HEK293 (cell line): ENCODE measurements around the gene UFSP1.

ENCODE experiments used
- GLIS1 ChIP-seq: fragments of 450-650 bp; formaldehyde crosslinking; IDR thresholded peaks from 2 replicates; pipeline ENCODE4 v1.5.1; 2016; ENCODE audit warnings: missing biosample characterization, missing genetic modification characterization
- REST ChIP-seq: fragments of 450-650 bp; formaldehyde crosslinking; IDR thresholded peaks from 2 replicates; pipeline ENCODE4 v1.5.1; 2016; ENCODE audit warnings: missing biosample characterization, missing genetic modification characterization
- YY1 ChIP-seq: fragments of 450-650 bp; formaldehyde crosslinking; IDR thresholded peaks from 2 replicates; pipeline ENCODE4 v1.5.1; 2018; ENCODE audit warnings: missing biosample characterization, missing genetic modification characterization
- YY2 ChIP-seq: fragments of 450-650 bp; formaldehyde crosslinking; IDR thresholded peaks from 2 replicates; pipeline ENCODE4 v1.5.1; 2016; ENCODE audit warnings: missing biosample characterization, missing genetic modification characterization
- ZFP69B ChIP-seq: fragments of 450-650 bp; formaldehyde crosslinking; IDR thresholded peaks from 2 replicates; pipeline ENCODE4 v1.5.1; 2016; ENCODE audit warnings: missing biosample characterization, missing genetic modification characterization
- ZIC2 ChIP-seq: fragments of 450-650 bp; formaldehyde crosslinking; IDR thresholded peaks from 2 replicates; pipeline ENCODE4 v1.5.1; 2016; ENCODE audit warnings: missing biosample characterization, missing genetic modification characterization
- ZNF184 ChIP-seq: fragments of 450-650 bp; IDR thresholded peaks from 2 replicates; pipeline ENCODE4 v1.5.1; 2018; ENCODE audit warnings: missing biosample characterization, mild to moderate bottlenecking, missing genetic modification characterization
- ZNF335 ChIP-seq: fragments of 450-650 bp; formaldehyde crosslinking; conservative IDR thresholded peaks from 2 replicates; pipeline ENCODE4 v1.5.1; 2016; ENCODE audit warnings: missing biosample characterization, missing genetic modification characterization
- ZNF341 ChIP-seq: fragments of 450-650 bp; formaldehyde crosslinking; IDR thresholded peaks from 2 replicates; pipeline ENCODE4; 2016; ENCODE audit warnings: low read depth, missing biosample characterization, missing genetic modification characterization
- ZNF521 ChIP-seq: fragments of 450-650 bp; formaldehyde crosslinking; IDR thresholded peaks from 2 replicates; pipeline ENCODE4 v1.5.1; 2017; ENCODE audit warnings: missing biosample characterization, mild to moderate bottlenecking, missing genetic modification characterization
- ZNF629 ChIP-seq: fragments of 450-650 bp; formaldehyde crosslinking; IDR thresholded peaks from 2 replicates; pipeline ENCODE4 v1.5.1; 2017; ENCODE audit warnings: missing biosample characterization, missing genetic modification characterization
- ZNF639 ChIP-seq: fragments of 450-650 bp; formaldehyde crosslinking; IDR thresholded peaks from 2 replicates; pipeline ENCODE4 v1.5.1; 2016; ENCODE audit warnings: missing biosample characterization, missing genetic modification characterization
- ZNF660 ChIP-seq: fragments of 450-650 bp; IDR thresholded peaks from 2 replicates; pipeline ENCODE4 v1.5.1; 2018; ENCODE audit warnings: missing biosample characterization, mild to moderate bottlenecking, missing genetic modification characterization
- ZNF776 ChIP-seq: fragments of 450-650 bp; formaldehyde crosslinking; IDR thresholded peaks from 2 replicates; pipeline ENCODE4 v1.5.0; 2017; ENCODE audit warnings: missing biosample characterization, missing genetic modification characterization, borderline replicate concordance
- ZNF830 ChIP-seq: fragments of 450-650 bp; IDR thresholded peaks from 2 replicates; pipeline ENCODE4 v1.5.0; 2018; ENCODE audit warnings: missing biosample characterization, missing genetic modification characterization, low read depth, mild to moderate bottlenecking, moderate library complexity
- ZNF843 ChIP-seq: fragments of 450-650 bp; formaldehyde crosslinking; IDR thresholded peaks from 2 replicates; pipeline ENCODE4 v1.5.1; 2016; ENCODE audit warnings: missing biosample characterization, missing genetic modification characterization
- ZXDB ChIP-seq: fragments of 450-650 bp; formaldehyde crosslinking; IDR thresholded peaks from 2 replicates; pipeline ENCODE4 v1.5.1; 2016; ENCODE audit warnings: missing biosample characterization, missing genetic modification characterization
- TF ChIP-seq, protein P1 (sequence below): fragments of 450-650 bp; formaldehyde crosslinking; IDR thresholded peaks from 2 replicates; pipeline ENCODE4 v1.5.1; 2016; ENCODE audit warnings: missing biosample characterization, missing genetic modification characterization
- TF ChIP-seq, protein P2 (sequence below): fragments of 450-650 bp; formaldehyde crosslinking; IDR thresholded peaks from 2 replicates; pipeline ENCODE4 v1.5.1; 2016; ENCODE audit warnings: missing biosample characterization, missing genetic modification characterization, borderline replicate concordance
- TF ChIP-seq, protein P3 (sequence below): fragments of 450-650 bp; formaldehyde crosslinking; IDR thresholded peaks from 2 replicates; pipeline ENCODE4 v1.5.1; 2016; ENCODE audit warnings: missing biosample characterization, missing genetic modification characterization
- TF ChIP-seq, protein P4 (sequence below): fragments of 450-650 bp; formaldehyde crosslinking; IDR thresholded peaks from 2 replicates; pipeline ENCODE4 v1.5.1; 2016; ENCODE audit warnings: missing biosample characterization, missing genetic modification characterization

Gene UFSP1

DNA sequence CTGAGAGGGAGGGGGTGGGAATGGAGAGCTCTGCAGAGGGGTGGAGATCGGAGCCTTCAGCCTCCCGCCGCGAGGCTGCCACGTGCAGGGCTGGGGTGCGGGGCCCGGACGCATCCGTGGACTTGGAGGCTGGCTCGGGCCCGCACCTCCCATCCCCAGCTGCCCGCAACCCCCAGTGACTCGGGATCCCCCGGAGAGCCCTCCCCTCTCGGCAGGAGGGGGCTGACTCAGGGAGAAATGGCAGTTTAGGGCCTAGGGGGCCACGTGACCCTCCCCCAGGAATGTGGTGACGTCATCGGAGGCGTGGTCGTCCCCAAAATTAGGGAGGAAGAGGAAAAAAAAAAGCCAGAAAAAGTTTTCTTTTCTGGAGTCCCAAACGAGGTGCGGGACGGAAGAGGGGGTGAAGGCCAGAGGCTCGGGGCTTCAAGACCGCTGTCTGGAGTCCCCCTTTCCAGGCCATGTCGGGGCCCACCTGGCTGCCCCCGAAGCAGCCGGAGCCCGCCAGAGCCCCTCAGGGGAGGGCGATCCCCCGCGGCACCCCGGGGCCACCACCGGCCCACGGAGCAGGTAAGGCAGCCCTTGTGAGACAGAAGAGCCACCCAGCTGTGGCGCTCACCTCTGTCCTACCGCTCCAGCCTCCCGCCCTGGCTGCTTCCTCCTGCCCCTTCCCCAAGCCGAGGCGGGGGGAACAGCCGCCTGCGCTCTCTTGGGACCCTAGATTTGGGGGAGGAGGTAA, 22.3 kb downstream of the UFSP1 start, which contains the start of gene TRIP6 (continued):
- TF ChIP-seq REST (tag by site-specific recombination) (peak; percentile 34; the same call in 1 of the 2 replicates), YY2 (no peak; the same call in 1 of the 2 replicates), ZNF341 (tag by site-specific recombination) (peak; percentile 84), ZIC2 (peak; percentile 97), ZNF830 (no peak), ZNF629 (peak; percentile 95), ZNF639 (tag by site-specific recombination) (peak; percentile 86), ZXDB (tag by site-specific recombination) (peak; percentile 92), ZNF843 (tag by site-specific recombination) (peak; percentile 67), ZFP69B (tag by site-specific recombination) (peak; percentile 88), ZNF776 (tag by site-specific recombination) (no peak), ZNF335 (peak; percentile 94), ZNF521 (no peak), GLIS1 (tag by site-specific recombination) (peak; percentile 100), ZNF660 (tag by site-specific recombination) (peak; percentile 76; the same call in 1 of the 2 replicates), ZNF184 (tag by site-specific recombination) (0 out of 2 replicates have a peak, but pooled peaks have one; percentile 63), YY1 (tag by site-specific recombination) (peak; percentile 71)
- TF ChIP-seq, protein P1, sequence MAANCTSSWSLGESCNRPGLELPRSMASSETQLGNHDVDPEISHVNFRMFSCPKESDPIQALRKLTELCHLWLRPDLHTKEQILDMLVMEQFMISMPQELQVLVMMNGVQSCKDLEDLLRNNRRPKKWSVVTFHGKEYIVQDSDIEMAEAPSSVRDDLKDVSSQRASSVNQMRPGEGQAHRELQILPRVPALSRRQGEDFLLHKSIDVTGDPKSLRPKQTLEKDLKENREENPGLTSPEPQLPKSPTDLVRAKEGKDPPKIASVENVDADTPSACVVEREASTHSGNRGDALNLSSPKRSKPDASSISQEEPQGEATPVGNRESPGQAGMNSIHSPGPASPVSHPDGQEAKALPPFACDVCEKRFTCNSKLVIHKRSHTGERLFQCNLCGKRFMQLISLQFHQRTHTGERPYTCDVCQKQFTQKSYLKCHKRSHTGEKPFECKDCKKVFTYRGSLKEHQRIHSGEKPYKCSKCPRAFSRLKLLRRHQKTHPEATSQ (tag by site-specific recombination), result no peak
- TF ChIP-seq, protein P2, sequence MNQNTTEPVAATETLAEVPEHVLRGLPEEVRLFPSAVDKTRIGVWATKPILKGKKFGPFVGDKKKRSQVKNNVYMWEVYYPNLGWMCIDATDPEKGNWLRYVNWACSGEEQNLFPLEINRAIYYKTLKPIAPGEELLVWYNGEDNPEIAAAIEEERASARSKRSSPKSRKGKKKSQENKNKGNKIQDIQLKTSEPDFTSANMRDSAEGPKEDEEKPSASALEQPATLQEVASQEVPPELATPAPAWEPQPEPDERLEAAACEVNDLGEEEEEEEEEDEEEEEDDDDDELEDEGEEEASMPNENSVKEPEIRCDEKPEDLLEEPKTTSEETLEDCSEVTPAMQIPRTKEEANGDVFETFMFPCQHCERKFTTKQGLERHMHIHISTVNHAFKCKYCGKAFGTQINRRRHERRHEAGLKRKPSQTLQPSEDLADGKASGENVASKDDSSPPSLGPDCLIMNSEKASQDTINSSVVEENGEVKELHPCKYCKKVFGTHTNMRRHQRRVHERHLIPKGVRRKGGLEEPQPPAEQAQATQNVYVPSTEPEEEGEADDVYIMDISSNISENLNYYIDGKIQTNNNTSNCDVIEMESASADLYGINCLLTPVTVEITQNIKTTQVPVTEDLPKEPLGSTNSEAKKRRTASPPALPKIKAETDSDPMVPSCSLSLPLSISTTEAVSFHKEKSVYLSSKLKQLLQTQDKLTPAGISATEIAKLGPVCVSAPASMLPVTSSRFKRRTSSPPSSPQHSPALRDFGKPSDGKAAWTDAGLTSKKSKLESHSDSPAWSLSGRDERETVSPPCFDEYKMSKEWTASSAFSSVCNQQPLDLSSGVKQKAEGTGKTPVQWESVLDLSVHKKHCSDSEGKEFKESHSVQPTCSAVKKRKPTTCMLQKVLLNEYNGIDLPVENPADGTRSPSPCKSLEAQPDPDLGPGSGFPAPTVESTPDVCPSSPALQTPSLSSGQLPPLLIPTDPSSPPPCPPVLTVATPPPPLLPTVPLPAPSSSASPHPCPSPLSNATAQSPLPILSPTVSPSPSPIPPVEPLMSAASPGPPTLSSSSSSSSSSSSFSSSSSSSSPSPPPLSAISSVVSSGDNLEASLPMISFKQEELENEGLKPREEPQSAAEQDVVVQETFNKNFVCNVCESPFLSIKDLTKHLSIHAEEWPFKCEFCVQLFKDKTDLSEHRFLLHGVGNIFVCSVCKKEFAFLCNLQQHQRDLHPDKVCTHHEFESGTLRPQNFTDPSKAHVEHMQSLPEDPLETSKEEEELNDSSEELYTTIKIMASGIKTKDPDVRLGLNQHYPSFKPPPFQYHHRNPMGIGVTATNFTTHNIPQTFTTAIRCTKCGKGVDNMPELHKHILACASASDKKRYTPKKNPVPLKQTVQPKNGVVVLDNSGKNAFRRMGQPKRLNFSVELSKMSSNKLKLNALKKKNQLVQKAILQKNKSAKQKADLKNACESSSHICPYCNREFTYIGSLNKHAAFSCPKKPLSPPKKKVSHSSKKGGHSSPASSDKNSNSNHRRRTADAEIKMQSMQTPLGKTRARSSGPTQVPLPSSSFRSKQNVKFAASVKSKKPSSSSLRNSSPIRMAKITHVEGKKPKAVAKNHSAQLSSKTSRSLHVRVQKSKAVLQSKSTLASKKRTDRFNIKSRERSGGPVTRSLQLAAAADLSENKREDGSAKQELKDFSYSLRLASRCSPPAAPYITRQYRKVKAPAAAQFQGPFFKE (tag by site-specific recombination), result no peak
- TF ChIP-seq, protein P3, sequence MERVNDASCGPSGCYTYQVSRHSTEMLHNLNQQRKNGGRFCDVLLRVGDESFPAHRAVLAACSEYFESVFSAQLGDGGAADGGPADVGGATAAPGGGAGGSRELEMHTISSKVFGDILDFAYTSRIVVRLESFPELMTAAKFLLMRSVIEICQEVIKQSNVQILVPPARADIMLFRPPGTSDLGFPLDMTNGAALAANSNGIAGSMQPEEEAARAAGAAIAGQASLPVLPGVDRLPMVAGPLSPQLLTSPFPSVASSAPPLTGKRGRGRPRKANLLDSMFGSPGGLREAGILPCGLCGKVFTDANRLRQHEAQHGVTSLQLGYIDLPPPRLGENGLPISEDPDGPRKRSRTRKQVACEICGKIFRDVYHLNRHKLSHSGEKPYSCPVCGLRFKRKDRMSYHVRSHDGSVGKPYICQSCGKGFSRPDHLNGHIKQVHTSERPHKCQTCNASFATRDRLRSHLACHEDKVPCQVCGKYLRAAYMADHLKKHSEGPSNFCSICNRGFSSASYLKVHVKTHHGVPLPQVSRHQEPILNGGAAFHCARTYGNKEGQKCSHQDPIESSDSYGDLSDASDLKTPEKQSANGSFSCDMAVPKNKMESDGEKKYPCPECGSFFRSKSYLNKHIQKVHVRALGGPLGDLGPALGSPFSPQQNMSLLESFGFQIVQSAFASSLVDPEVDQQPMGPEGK (tag by site-specific recombination), result peak; percentile 99
- TF ChIP-seq, protein P4, sequence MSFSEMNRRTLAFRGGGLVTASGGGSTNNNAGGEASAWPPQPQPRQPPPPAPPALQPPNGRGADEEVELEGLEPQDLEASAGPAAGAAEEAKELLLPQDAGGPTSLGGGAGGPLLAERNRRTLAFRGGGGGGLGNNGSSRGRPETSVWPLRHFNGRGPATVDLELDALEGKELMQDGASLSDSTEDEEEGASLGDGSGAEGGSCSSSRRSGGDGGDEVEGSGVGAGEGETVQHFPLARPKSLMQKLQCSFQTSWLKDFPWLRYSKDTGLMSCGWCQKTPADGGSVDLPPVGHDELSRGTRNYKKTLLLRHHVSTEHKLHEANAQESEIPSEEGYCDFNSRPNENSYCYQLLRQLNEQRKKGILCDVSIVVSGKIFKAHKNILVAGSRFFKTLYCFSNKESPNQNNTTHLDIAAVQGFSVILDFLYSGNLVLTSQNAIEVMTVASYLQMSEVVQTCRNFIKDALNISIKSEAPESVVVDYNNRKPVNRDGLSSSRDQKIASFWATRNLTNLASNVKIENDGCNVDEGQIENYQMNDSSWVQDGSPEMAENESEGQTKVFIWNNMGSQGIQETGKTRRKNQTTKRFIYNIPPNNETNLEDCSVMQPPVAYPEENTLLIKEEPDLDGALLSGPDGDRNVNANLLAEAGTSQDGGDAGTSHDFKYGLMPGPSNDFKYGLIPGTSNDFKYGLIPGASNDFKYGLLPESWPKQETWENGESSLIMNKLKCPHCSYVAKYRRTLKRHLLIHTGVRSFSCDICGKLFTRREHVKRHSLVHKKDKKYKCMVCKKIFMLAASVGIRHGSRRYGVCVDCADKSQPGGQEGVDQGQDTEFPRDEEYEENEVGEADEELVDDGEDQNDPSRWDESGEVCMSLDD (tag by site-specific recombination), result peak; percentile 98
